IPS-15b (cell line): ENCODE measurements around the gene CTCF.

Experiments
- H3K27me3 ChIP-seq: one replicate; pipeline ENCODE4 v1.6.1; 2013; ENCODE audit warnings: low read length; ENCODE audit not compliant: control insufficient read depth, insufficient read depth
- H3K36me3 ChIP-seq: one replicate; pipeline ENCODE4 v1.6.1; 2013; ENCODE audit warnings: low read length; ENCODE audit not compliant: control insufficient read depth, insufficient read depth
- H3K4me1 ChIP-seq: one replicate; pipeline ENCODE4 v1.6.1; 2013; ENCODE audit warnings: mild to moderate bottlenecking, low read length; ENCODE audit not compliant: control insufficient read depth, insufficient read depth
- H3K4me3 ChIP-seq: one replicate; pipeline ENCODE4 v1.5.1; 2013; ENCODE audit warnings: low read depth, low read length
- H3K9ac ChIP-seq: one replicate; pipeline ENCODE4 v1.6.1; 2013; ENCODE audit warnings: low read depth, mild to moderate bottlenecking, low read length
- H3K9me3 ChIP-seq: one replicate; pipeline ENCODE4 v1.6.1; 2013; ENCODE audit warnings: mild to moderate bottlenecking, low read length; ENCODE audit not compliant: control insufficient read depth, insufficient read depth

CTCF gene

GRCh38 chr16:67665598-67665997, 103.3 kb downstream of the CTCF start:
- peaks cover 6% of the 10 kb centered on the region for H3K4me1 ChIP-seq
- peak overlapping the region; percentile 73 for H3K4me3 ChIP-seq
- H3K9ac ChIP-seq, result no peak overlapping the region
- peaks cover 5% of the 10 kb centered on the region for H3K27me3 ChIP-seq
- H3K36me3 ChIP-seq, result no peaks in the 10 kb centered on the region
- no peaks in the 10 kb centered on the region for H3K9me3 ChIP-seq

- no peaks in the 10 kb centered on the region for H3K36me3 ChIP-seq
- no peaks in the 10 kb centered on the region for H3K9me3 ChIP-seq
- peaks cover 6% of the 10 kb centered on the region for H3K4me1 ChIP-seq
- H3K9ac ChIP-seq, result no peak overlapping the region
- peaks cover 5% of the 10 kb centered on the region for H3K27me3 ChIP-seq
- peak overlapping the region; percentile 73 for H3K4me3 ChIP-seq
These were observed 103.8 kb downstream of the CTCF start for GRCh38 chr16:67666032-67666551.

- H3K4me1 ChIP-seq, result peaks cover 3% of the 10 kb centered on the region
- no peak within 1 kb of the TSS for H3K9ac ChIP-seq
- H3K27me3 ChIP-seq, result peaks cover 3% of the 10 kb centered on the region
- no peaks in the 10 kb centered on the region for H3K36me3 ChIP-seq
- H3K4me3 ChIP-seq, result peak within 1 kb of the TSS; percentile 73
- H3K9me3 ChIP-seq, result no peaks in the 10 kb centered on the region
These were observed 104.5 kb downstream of the CTCF start, which contains the start of the genes C16orf86 and ENKD1 for GRCh38 chr16:67666559-67667452. Gene C16orf86 (plus strand): TSS chr16:67666814. CDS start chr16:67666971, 157 bp downstream. Gene ENKD1 (minus strand): TSS chr16:67666750. CDS start chr16:67666442, 308 bp downstream.

DNA sequence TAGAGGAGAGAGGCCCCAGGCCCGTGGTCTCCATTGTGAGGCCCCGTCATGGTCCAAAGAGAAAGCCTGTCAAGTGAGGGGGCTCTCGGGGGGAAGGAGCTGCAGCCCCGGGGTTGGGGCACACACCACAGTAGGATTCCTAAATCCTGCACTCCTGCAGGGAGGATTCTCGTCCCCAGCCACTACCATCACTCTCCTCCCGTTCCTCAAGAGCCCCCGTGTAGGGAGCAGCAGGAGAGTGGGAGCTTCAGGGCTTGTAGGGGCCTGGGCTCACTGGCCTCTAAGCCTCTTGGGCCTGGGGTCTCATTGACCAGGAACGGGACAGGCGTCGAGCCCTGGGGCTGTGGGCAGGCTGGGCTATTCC, 105.1 kb downstream of the CTCF start:
- Histone ChIP-seq H3K9me3 (no peaks in the 10 kb centered on the region), H3K9ac (no peak overlapping the region), H3K27me3 (peaks cover 3% of the 10 kb centered on the region), H3K4me3 (peak overlapping the region; percentile 73), H3K36me3 (no peaks in the 10 kb centered on the region), H3K4me1 (peaks cover 3% of the 10 kb centered on the region)

GRCh38 chr16:67667817-67668494, 105.6 kb downstream of the CTCF start:
- H3K9me3 ChIP-seq, result no peaks in the 10 kb centered on the region
- peaks cover 3% of the 10 kb centered on the region for H3K4me1 ChIP-seq
- H3K36me3 ChIP-seq, result no peaks in the 10 kb centered on the region
- H3K27me3 ChIP-seq, result peaks cover 3% of the 10 kb centered on the region
- H3K4me3 ChIP-seq, result peak overlapping the region; percentile 73
- no peak overlapping the region for H3K9ac ChIP-seq

GRCh38 chr16:67668495-67669157, 106.3 kb downstream of the CTCF start:
- Histone ChIP-seq H3K27me3 (peaks cover 3% of the 10 kb centered on the region), H3K4me1 (peaks cover 5% of the 10 kb centered on the region), H3K36me3 (no peaks in the 10 kb centered on the region), H3K4me3 (no peak overlapping the region), H3K9me3 (no peaks in the 10 kb centered on the region), H3K9ac (peak overlapping the region; percentile 8)

- H3K36me3 ChIP-seq, result no peaks in the 10 kb centered on the region
- peaks cover 3% of the 10 kb centered on the region for H3K27me3 ChIP-seq
- no peak overlapping the region for H3K4me3 ChIP-seq
- peaks cover 5% of the 10 kb centered on the region for H3K4me1 ChIP-seq
- H3K9me3 ChIP-seq, result no peaks in the 10 kb centered on the region
- H3K9ac ChIP-seq, result no peak overlapping the region
These were observed 107.3 kb downstream of the CTCF start for GRCh38 chr16:67669499-67670101.

DNA sequence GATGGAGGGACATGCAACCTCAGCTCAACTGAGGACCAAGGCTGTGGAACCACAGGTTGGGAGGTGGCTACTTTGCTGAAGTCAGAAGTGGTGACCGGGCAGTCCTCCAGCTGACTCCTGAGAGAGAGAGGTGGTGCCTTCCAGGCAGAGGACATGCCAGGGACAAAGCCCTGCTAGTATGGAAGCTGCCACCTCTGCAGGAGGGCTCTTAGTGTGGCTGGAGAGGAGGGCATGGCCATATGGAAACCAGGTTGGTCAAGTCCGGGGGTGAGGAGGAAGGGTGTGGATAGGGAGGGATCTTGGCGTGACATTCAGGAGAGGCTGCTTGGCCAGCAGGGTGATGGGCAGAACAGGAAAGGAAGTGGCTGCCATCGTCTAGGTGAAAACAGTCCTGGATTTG, 110.0 kb downstream of the CTCF start:
- Histone ChIP-seq H3K4me1 (peaks cover 5% of the 10 kb centered on the region), H3K9ac (no peak overlapping the region), H3K36me3 (peaks cover 6% of the 10 kb centered on the region), H3K9me3 (no peaks in the 10 kb centered on the region), H3K27me3 (no peaks in the 10 kb centered on the region), H3K4me3 (no peak overlapping the region)

DNA sequence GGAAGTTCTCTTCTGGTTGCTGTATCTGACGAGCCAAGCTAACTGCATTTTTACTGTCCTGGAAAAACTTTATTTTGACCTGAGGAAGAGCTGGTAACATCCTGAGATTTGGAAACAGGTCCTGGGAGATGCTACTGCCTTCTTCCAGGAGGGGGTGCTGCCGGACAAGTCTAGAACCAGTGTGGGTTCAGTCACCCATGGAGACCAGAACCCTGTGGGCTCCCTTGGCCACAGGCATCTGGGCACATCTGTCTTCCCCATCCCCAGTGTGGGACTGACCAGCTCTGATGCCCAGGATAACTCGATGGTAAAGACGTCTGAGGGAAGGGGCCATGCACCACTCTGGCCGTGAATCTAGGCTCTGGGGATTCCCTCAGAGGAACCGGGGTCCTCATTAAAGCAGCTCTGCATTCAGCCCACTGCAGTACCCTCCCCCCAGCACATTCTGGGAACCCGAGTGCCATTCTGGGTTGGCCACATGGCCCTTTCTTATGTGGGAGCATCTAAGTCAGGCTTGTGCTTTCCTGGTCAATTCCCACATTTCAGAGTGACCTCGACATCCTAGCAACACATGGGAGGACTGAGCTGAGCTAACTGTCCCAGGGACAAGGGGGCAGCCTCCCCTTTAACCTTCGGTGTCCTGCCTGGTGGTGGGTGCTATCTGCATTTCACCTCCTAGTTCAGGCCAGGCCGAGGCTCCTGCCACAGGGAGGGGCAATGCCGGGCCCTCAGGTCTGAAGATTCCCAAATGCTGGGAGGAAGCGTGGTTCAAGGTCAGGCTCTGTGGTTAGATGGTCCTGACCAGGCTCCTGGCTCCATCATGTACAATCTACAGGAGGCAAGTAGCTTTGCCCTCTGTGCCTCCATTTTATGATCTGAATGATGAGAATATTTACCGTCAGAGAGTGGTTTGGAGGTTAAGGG, 110.7 kb downstream of the CTCF start:
- H3K9me3 ChIP-seq, result no peaks in the 10 kb centered on the region
- no peak overlapping the region for H3K4me3 ChIP-seq
- peaks cover 6% of the 10 kb centered on the region for H3K36me3 ChIP-seq
- no peaks in the 10 kb centered on the region for H3K27me3 ChIP-seq
- H3K4me1 ChIP-seq, result peaks cover 2% of the 10 kb centered on the region
- H3K9ac ChIP-seq, result peak overlapping the region; percentile 37

- Histone ChIP-seq H3K27me3 (no peaks in the 10 kb centered on the region), H3K4me1 (peaks cover 2% of the 10 kb centered on the region), H3K9ac (no peak overlapping the region), H3K9me3 (no peaks in the 10 kb centered on the region), H3K36me3 (peaks cover 6% of the 10 kb centered on the region), H3K4me3 (no peak overlapping the region)
These were observed 111.6 kb downstream of the CTCF start for GRCh38 chr16:67673712-67674580.
